Stimulated activated naive CD8-positive, alpha-beta T cell treated with anti-CD3 and anti-CD28 coated beads, Interleukin-15, amount 100 ng/mL, for 72 hours (primary cell): ENCODE results near the gene ASIC5.
A peak's percentile ranks its signal among the peaks of the same experiment; 100 is the strongest.

Experiments used
- ATAC-seq: fragments of 150-1000 bp; cut with Tn5 transposase; 2 replicates; pipeline ENCODE4 v1.10.0; 2021; ENCODE audit warnings: mild to moderate bottlenecking, moderate library complexity
- DNase-seq, 2 donors: peaks; one replicate each; pipeline ENCODE4 v3.0.0; 2021 to 2022
- H3K27ac Mint-ChIP-seq, 2 donors: one replicate each; pipeline ENCODE4 v1.8.0; 2022; ENCODE audit warnings: mild to moderate bottlenecking in 2 of 2, mixed read lengths in 2 of 2, moderate library complexity in 2 of 2
- H3K27me3 Mint-ChIP-seq: one replicate; pipeline ENCODE4 v1.8.0; 2022; ENCODE audit warnings: mixed read lengths
- H3K4me1 Mint-ChIP-seq: one replicate; pipeline ENCODE4 v1.8.0; 2022; ENCODE audit warnings: mild to moderate bottlenecking, mixed read lengths
- H3K4me3 Mint-ChIP-seq, 2 donors: one replicate each; pipeline ENCODE4 v1.8.0; 2022; ENCODE audit warnings: mild to moderate bottlenecking in 2 of 2, mixed read lengths in 2 of 2, moderate library complexity in 1 of 2
- H3K9me3 Mint-ChIP-seq, 2 donors: one replicate each; pipeline ENCODE4 v1.8.0; 2022; ENCODE audit warnings: mixed read lengths in 2 of 2

Gene ASIC5

GRCh38 chr4:155837203-155837796 is 28.8 kb downstream of the ASIC5 start:
- ATAC-seq (peak; percentile 33), DNase-seq (no peak)
- Mint-ChIP-seq H3K4me3 (no peak overlapping the region), H3K27ac (no peak overlapping the region), H3K4me1 (no peaks in the 10 kb centered on the region), H3K27me3 (peaks cover 12% of the 10 kb centered on the region), H3K9me3 (no peaks in the 10 kb centered on the region)

- ATAC-seq (no peak), DNase-seq (no peak)
- no peaks in the 10 kb centered on the region for H3K9me3 Mint-ChIP-seq
- no peak overlapping the region for H3K4me3 Mint-ChIP-seq
- H3K4me1 Mint-ChIP-seq, result no peaks in the 10 kb centered on the region
- no peak overlapping the region for H3K27ac Mint-ChIP-seq
- peaks cover 5% of the 10 kb centered on the region for H3K27me3 Mint-ChIP-seq
These were observed 33.4 kb downstream of the ASIC5 start for GRCh38 chr4:155832664-155833063.

GRCh38 chr4:155828628-155829027 is 37.4 kb downstream of the ASIC5 start:
- Mint-ChIP-seq H3K27ac (no peak overlapping the region), H3K27me3 (peaks cover 16% of the 10 kb centered on the region), H3K9me3 (no peaks in the 10 kb centered on the region), H3K4me1 (no peaks in the 10 kb centered on the region), H3K4me3 (no peak overlapping the region)
- DNase-seq (no peak), ATAC-seq (no peak)

GRCh38 chr4:155822572-155822971 is 43.5 kb downstream of the ASIC5 start:
- H3K27ac Mint-ChIP-seq, result no peak overlapping the region
- DNase-seq, result no peak

GRCh38 chr4:155820887-155821518 is 45.1 kb downstream of the ASIC5 start:
- Mint-ChIP-seq H3K4me3 (no peak overlapping the region), H3K27me3 (peaks cover 27% of the 10 kb centered on the region), H3K27ac (no peak overlapping the region), H3K4me1 (no peaks in the 10 kb centered on the region), H3K9me3 (no peaks in the 10 kb centered on the region)
- ATAC-seq (no peak), DNase-seq (no peak)

More at GRCh38 chr4:155822572-155822971, 43.5 kb downstream of the ASIC5 start:
- no peaks in the 10 kb centered on the region for H3K9me3 Mint-ChIP-seq
- no peaks in the 10 kb centered on the region for H3K4me1 Mint-ChIP-seq
- no peak for ATAC-seq
- peaks cover 35% of the 10 kb centered on the region for H3K27me3 Mint-ChIP-seq
- no peak overlapping the region for H3K4me3 Mint-ChIP-seq

GRCh38 chr4:155819066-155819465 is 47.0 kb downstream of the ASIC5 start:
- H3K9me3 Mint-ChIP-seq, result no peaks in the 10 kb centered on the region

GRCh38 chr4:155818639-155819038 is 47.4 kb downstream of the ASIC5 start:
- Mint-ChIP-seq H3K4me1 (no peaks in the 10 kb centered on the region), H3K9me3 (no peaks in the 10 kb centered on the region), H3K27ac (no peak overlapping the region), H3K27me3 (peaks cover 19% of the 10 kb centered on the region), H3K4me3 (no peak overlapping the region)
- ATAC-seq (no peak), DNase-seq (no peak)

More at GRCh38 chr4:155819066-155819465, 47.0 kb downstream of the ASIC5 start:
- Mint-ChIP-seq H3K4me3 (no peak overlapping the region), H3K27ac (no peak overlapping the region), H3K27me3 (peaks cover 19% of the 10 kb centered on the region), H3K4me1 (no peaks in the 10 kb centered on the region)
- DNase-seq (no peak), ATAC-seq (no peak)

- Mint-ChIP-seq H3K9me3 (no peaks in the 10 kb centered on the region), H3K27me3 (no peaks in the 10 kb centered on the region), H3K4me1 (no peaks in the 10 kb centered on the region), H3K4me3 (no peak overlapping the region), H3K27ac (no peak overlapping the region)
- ATAC-seq, result no peak
- no peak for DNase-seq
These were observed 55.0 kb downstream of the ASIC5 start for GRCh38 chr4:155811083-155811482.

GRCh38 chr4:155809835-155810234 is 56.2 kb downstream of the ASIC5 start:
- H3K27me3 Mint-ChIP-seq, result no peaks in the 10 kb centered on the region
- peaks cover 5% of the 10 kb centered on the region for H3K4me1 Mint-ChIP-seq
- ATAC-seq (peak; percentile 94), DNase-seq (peak; percentile 19 to 26)
- H3K4me3 Mint-ChIP-seq, result no peak overlapping the region
- no peaks in the 10 kb centered on the region for H3K9me3 Mint-ChIP-seq
- no peak overlapping the region for H3K27ac Mint-ChIP-seq

GRCh38 chr4:155807021-155807420 is 59.1 kb downstream of the ASIC5 start:
- H3K27me3 Mint-ChIP-seq, result no peaks in the 10 kb centered on the region
- H3K9me3 Mint-ChIP-seq, result no peaks in the 10 kb centered on the region
- DNase-seq (no peak), ATAC-seq (no peak)
- peaks cover 5% of the 10 kb centered on the region for H3K4me1 Mint-ChIP-seq
- no peak overlapping the region for H3K27ac Mint-ChIP-seq
- no peak overlapping the region for H3K4me3 Mint-ChIP-seq

- DNase-seq (no peak), ATAC-seq (no peak)
- Mint-ChIP-seq H3K27me3 (no peaks in the 10 kb centered on the region), H3K4me3 (no peak overlapping the region), H3K9me3 (no peaks in the 10 kb centered on the region), H3K27ac (no peak overlapping the region), H3K4me1 (peaks cover 5% of the 10 kb centered on the region)
These were observed 61.1 kb downstream of the ASIC5 start for GRCh38 chr4:155805016-155805415.

- no peak for ATAC-seq
These were observed 63.7 kb downstream of the ASIC5 start for GRCh38 chr4:155802190-155802959.

GRCh38 chr4:155800685-155801343 is 65.3 kb downstream of the ASIC5 start:
- Mint-ChIP-seq H3K27ac (no peak overlapping the region), H3K4me1 (peaks cover 5% of the 10 kb centered on the region), H3K9me3 (no peaks in the 10 kb centered on the region), H3K4me3 (no peak overlapping the region), H3K27me3 (no peaks in the 10 kb centered on the region)
- no peak for ATAC-seq
- no peak for DNase-seq

More at GRCh38 chr4:155802190-155802959, 63.7 kb downstream of the ASIC5 start:
- H3K27me3 Mint-ChIP-seq, result no peaks in the 10 kb centered on the region
- no peak overlapping the region for H3K27ac Mint-ChIP-seq
- no peak for DNase-seq
- H3K4me3 Mint-ChIP-seq, result no peak overlapping the region
- no peaks in the 10 kb centered on the region for H3K9me3 Mint-ChIP-seq
- H3K4me1 Mint-ChIP-seq, result peaks cover 5% of the 10 kb centered on the region

- Mint-ChIP-seq H3K4me1 (no peaks in the 10 kb centered on the region), H3K9me3 (no peaks in the 10 kb centered on the region), H3K27ac (no peak overlapping the region), H3K27me3 (no peaks in the 10 kb centered on the region), H3K4me3 (no peak overlapping the region)
- DNase-seq (no peak), ATAC-seq (no peak)
These were observed 66.3 kb downstream of the ASIC5 start for GRCh38 chr4:155799794-155800123.

GRCh38 chr4:155799116-155799793 is 66.8 kb downstream of the ASIC5 start:
- H3K27ac Mint-ChIP-seq, result peak overlapping the region in 1 of 2 donors; percentile 85

More at GRCh38 chr4:155799116-155799793, 66.8 kb downstream of the ASIC5 start:
- Mint-ChIP-seq H3K9me3 (no peaks in the 10 kb centered on the region), H3K4me1 (no peaks in the 10 kb centered on the region), H3K4me3 (no peak overlapping the region), H3K27me3 (no peaks in the 10 kb centered on the region)
- ATAC-seq (no peak), DNase-seq (no peak)
